Upper lobe of left lung (tissue), 6 donors: ENCODE data around the gene PROX1. TPM values are rescaled to one million over a fixed set of nuclear protein-coding genes. Genes with fewer than 3 reads are reported as not detected.
"Not testable (repeated sequence)": the region's sequence is repeated elsewhere in the genome, so short reads cannot be mapped to it uniquely, and the experiment has no call there.

Source experiments
- ATAC-seq, 2 donors: fragments of 200-7000 bp; cut with Tn5 transposase; one replicate each; pipeline ENCODE4 v1.9.1; 2022; ENCODE audit warnings: mild to moderate bottlenecking in 2 of 2, moderate library complexity in 2 of 2; ENCODE audit not compliant: low FRiP score in 2 of 2
- DNase-seq, 2 donors: peaks; one replicate each; pipeline ENCODE4 v3.0.0-alpha.2; 2019 to 2020
- H3K27ac ChIP-seq, 4 donors: fragments of 200-600 bp; sonication (generic); one replicate each; pipeline ENCODE4 v1.5.1; 2016 to 2019
- H3K27me3 ChIP-seq, 4 donors: fragments of 200-600 bp; sonication (generic); one replicate each; pipeline ENCODE4 v1.5.1; 2017 to 2019
- H3K36me3 ChIP-seq, 4 donors: fragments of 200-600 bp; sonication (generic); one replicate each; pipeline ENCODE4 v1.5.1; 2016 to 2019
- H3K4me1 ChIP-seq, 4 donors: fragments of 200-600 bp; sonication (generic); one replicate each; pipeline ENCODE4 v1.5.1; 2018 to 2019
- H3K4me3 ChIP-seq, 4 donors: fragments of 200-600 bp; sonication (generic); one replicate each; pipeline ENCODE4 v1.5.1; 2017 to 2019; ENCODE audit warnings: mild to moderate bottlenecking in 2 of 4, moderate library complexity in 1 of 4
- H3K9me3 ChIP-seq, 4 donors: fragments of 200-600 bp; sonication (generic); one replicate each; pipeline ENCODE4 v1.5.1; 2018 to 2019
- EP300 ChIP-seq, 4 donors: sonication (generic); formaldehyde crosslinking; IDR thresholded peaks; one replicate each; pipeline ENCODE4 v1.5.1; 2017; ENCODE audit warnings: antibody characterized with exemption in 4 of 4, control low read depth in 2 of 4
- POLR2A ChIP-seq, 4 donors: fragments of 450-650 bp; IDR thresholded peaks; one replicate each; pipeline ENCODE4 v1.5.1; 2016 to 2017; ENCODE audit warnings: antibody characterized with exemption in 4 of 4, mild to moderate bottlenecking in 2 of 4
- POLR2AphosphoS5 ChIP-seq, 2 donors: sonication (generic); formaldehyde crosslinking; IDR thresholded peaks; one replicate each; pipeline ENCODE4 v1.5.1; 2017; ENCODE audit warnings: antibody characterized with exemption in 2 of 2
- WGBS, 2 donors: methylation state at CpG; one replicate each; pipeline ENCODE4 v1.1.5; 2017 to 2018; 5-methylcytosine and 5-hydroxymethylcytosine counted together
- total RNA-seq, 6 donors: library from RNA; depleted of rRNA in 4 of 6; stranded (reverse); fragments of >200 nt in 4 of 6; gene quantifications; one replicate each; pipeline versions ENCODE4 v1.1.0 to v1.2.1, GENCODE V29; 2016 to 2021
- TF ChIP-seq, protein P1 (sequence below), 6 experiments: fragments of 450-650 bp in 4 of 6; fragments of 200-600 bp in 2 of 6; sonication (generic) in 2 of 6; IDR thresholded peaks; one replicate each; pipeline ENCODE4 v1.5.1; 2016 to 2019; ENCODE audit warnings: antibody characterized with exemption in 6 of 6
- donor health status: DM: no; HTN: no; CAD: no; lungs with moderate emphysema.
- donor health status: DM: no; HTN: yes; CAD: no; lungs with severe emphysema.

PROX1 gene
- total RNA-seq, 6 donors from 2014 or later: 2.3 to 11.1 (median 3.8) TPM

DNA sequence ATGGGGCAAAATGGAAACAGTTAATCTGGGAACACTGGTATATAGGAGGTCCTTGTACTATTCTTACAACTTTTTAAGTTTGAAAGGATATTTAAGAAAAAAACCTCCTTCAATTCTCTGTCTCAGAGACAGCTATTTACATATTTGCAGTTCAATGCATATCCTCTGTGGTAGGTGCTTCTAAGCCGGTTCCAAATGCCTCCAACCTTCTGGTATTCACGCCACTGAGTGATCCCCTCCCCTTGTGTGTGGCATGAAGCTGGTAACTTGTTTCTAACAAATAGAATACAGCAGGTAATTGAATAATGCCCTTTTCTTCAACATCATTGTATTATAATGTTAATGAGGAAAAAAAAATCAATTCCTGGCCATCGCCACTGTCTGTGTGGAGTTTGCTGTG lies 91.2 kb downstream of the PROX1 start:
- H3K4me1 ChIP-seq: no peaks in the 10 kb centered on the region
- ATAC-seq (no peak), DNase-seq (no peak)
- H3K9me3 ChIP-seq: no peaks in the 10 kb centered on the region
- H3K27me3 ChIP-seq: no peaks in the 10 kb centered on the region
- no peaks in the 10 kb centered on the region for H3K36me3 ChIP-seq
- H3K27ac ChIP-seq: no peak overlapping the region
- H3K4me3 ChIP-seq: no peak overlapping the region
- TF ChIP-seq EP300 (IDR thresholded peaks at IDR 0.05) (no peak), POLR2A (IDR thresholded peaks at IDR 0.05) (no peak), POLR2AphosphoS5 (IDR thresholded peaks at IDR 0.05) (no peak)
- TF ChIP-seq, protein P1, sequence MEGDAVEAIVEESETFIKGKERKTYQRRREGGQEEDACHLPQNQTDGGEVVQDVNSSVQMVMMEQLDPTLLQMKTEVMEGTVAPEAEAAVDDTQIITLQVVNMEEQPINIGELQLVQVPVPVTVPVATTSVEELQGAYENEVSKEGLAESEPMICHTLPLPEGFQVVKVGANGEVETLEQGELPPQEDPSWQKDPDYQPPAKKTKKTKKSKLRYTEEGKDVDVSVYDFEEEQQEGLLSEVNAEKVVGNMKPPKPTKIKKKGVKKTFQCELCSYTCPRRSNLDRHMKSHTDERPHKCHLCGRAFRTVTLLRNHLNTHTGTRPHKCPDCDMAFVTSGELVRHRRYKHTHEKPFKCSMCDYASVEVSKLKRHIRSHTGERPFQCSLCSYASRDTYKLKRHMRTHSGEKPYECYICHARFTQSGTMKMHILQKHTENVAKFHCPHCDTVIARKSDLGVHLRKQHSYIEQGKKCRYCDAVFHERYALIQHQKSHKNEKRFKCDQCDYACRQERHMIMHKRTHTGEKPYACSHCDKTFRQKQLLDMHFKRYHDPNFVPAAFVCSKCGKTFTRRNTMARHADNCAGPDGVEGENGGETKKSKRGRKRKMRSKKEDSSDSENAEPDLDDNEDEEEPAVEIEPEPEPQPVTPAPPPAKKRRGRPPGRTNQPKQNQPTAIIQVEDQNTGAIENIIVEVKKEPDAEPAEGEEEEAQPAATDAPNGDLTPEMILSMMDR (IDR thresholded peaks at IDR 0.05): no peak
- WGBS, 2 donors: 74 to 77% methylated on average over 3 of the region's 3 CpGs

DNA sequence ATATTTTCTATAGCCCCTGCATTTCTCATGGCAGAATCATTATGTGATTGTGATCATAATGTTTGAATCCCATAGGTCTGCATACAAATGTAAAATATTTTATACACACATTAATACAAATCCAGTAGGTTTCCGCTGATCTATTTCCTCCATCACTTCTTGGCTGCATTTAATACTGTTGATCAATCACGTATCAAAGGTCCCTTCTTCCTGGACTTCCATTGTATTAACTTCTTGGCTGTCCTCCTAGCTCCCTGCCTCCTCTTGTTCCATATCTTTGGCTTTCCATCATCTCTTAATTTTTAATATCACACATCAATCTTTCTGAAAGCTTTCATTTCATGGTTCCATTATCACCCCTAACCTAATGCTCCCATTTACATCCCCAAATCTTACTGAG lies 97.6 kb downstream of the PROX1 start:
- no peak overlapping the region for H3K4me3 ChIP-seq
- H3K9me3 ChIP-seq: no peaks in the 10 kb centered on the region
- ATAC-seq (no peak), DNase-seq (no peak)
- 83 to 91% methylated on average over 2 of the region's 2 CpGs for WGBS, 2 donors
- no peak overlapping the region for H3K27ac ChIP-seq
- no peaks in the 10 kb centered on the region for H3K36me3 ChIP-seq
- TF ChIP-seq POLR2A (IDR thresholded peaks at IDR 0.05): no peak
- no peak for TF ChIP-seq POLR2AphosphoS5 (IDR thresholded peaks at IDR 0.05)
- TF ChIP-seq EP300 (IDR thresholded peaks at IDR 0.05): no peak
- TF ChIP-seq, protein P1 (IDR thresholded peaks at IDR 0.05): no peak
- H3K4me1 ChIP-seq: no peaks in the 10 kb centered on the region
- no peaks in the 10 kb centered on the region for H3K27me3 ChIP-seq

DNA sequence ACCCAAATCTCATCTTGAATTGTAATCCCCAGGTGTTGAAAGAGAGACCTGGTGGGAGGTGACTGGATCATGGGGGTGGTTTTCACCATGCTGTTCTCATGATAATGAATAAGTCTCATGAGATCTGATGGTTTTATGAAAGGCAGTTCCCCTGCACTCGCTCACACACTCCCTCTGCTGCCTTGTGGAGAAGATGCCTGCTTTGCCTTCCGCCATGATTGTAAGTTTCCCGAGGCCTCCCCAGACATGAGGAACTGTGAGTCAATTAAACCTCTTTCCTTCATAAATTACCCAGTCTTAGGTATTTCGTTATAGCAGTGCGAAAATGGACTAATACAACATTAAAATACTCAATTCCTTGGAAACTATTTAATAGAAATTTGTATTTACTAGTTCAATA lies 99.2 kb downstream of the PROX1 start:
- H3K36me3 ChIP-seq: no peaks in the 10 kb centered on the region
- ATAC-seq (no peak), DNase-seq (no peak)
- H3K27me3 ChIP-seq: no peaks in the 10 kb centered on the region
- no peaks in the 10 kb centered on the region for H3K4me1 ChIP-seq
- H3K9me3 ChIP-seq: no peaks in the 10 kb centered on the region
- TF ChIP-seq EP300 (IDR thresholded peaks at IDR 0.05): no peak
- TF ChIP-seq, protein P1 (IDR thresholded peaks at IDR 0.05): no peak
- TF ChIP-seq POLR2A (IDR thresholded peaks at IDR 0.05): no peak
- TF ChIP-seq POLR2AphosphoS5 (IDR thresholded peaks at IDR 0.05): no peak
- 89 to 92% methylated on average over 5 of the region's 5 CpGs for WGBS, 2 donors
- H3K4me3 ChIP-seq: no peak overlapping the region
- no peak overlapping the region for H3K27ac ChIP-seq

DNA sequence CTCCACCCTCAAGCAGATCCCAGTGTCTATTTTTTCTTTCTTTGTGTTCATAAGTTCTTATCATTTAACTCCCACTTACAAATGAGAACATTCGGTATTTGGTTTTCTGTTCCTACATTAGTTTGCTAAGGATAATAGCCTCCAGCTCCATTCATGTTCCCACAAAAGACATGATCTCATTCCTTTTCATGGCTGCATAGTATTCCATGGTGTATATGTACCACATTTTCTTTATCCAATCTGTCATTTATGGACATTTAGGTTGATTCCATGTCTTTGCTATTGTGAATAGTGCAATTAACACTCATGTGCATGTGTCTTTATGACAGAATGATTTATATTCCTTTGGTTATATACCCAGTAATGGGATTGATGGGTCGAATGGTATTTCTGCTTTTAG lies 101.2 kb downstream of the PROX1 start:
- DNase-seq, H3K4me1 ChIP-seq, H3K27ac ChIP-seq, H3K27me3 ChIP-seq, ATAC-seq, H3K9me3 ChIP-seq, H3K36me3 ChIP-seq, H3K4me3 ChIP-seq: not testable (repeated sequence)
- 83 to 93% methylated on average over 2 of the region's 2 CpGs for WGBS, 2 donors
